Adrenal gland (tissue), 12 donors: ENCODE measurements around the gene FRMD3. TPM values are rescaled to one million over a fixed set of nuclear protein-coding genes. Genes with fewer than 3 reads are reported as not detected.

Experiments
- DNase-seq, 7 donors: peaks; one replicate each; pipeline ENCODE4 v3.0.0-alpha.2; 2019 to 2020
- H3K27ac ChIP-seq, 5 donors: fragments of 200-600 bp; sonication (generic) in 4 of 5; 1 replicate in 3 of 5; 2 replicates in 2 of 5; pipeline versions ENCODE4 v1.5.1 to v1.8.0; 2016 to 2020; ENCODE audit warnings: mild to moderate bottlenecking in 1 of 5
- H3K27me3 ChIP-seq: fragments of 200-600 bp; 2 replicates; pipeline ENCODE4 v1.8.0; 2021
- H3K36me3 ChIP-seq, 2 donors: fragments of 200-600 bp; replicated peaks in 1 of 2; 1 replicate in 1 of 2; 2 replicates in 1 of 2; pipeline versions ENCODE4 v1.5.1 to v1.8.0; 2018 to 2022
- H3K4me1 ChIP-seq, 2 donors: fragments of 200-600 bp; replicated peaks in 1 of 2; 1 replicate in 1 of 2; 2 replicates in 1 of 2; pipeline versions ENCODE4 v1.5.1 to v1.8.0; 2018 to 2021
- H3K4me3 ChIP-seq, 4 donors: fragments of 200-600 bp; sonication (generic) in 3 of 4; one replicate each; pipeline ENCODE4 v1.5.1; 2016 to 2018
- H3K9me3 ChIP-seq, 3 donors: fragments of 200-600 bp; sonication (generic) in 1 of 3; replicated peaks in 1 of 3; 1 replicate in 2 of 3; 2 replicates in 1 of 3; pipeline versions ENCODE4 v1.5.1 to v1.8.0; 2016 to 2021
- POLR2A ChIP-seq, 2 donors: fragments of 450-650 bp; IDR thresholded peaks; one replicate each; pipeline ENCODE4 v1.6.1; 2017; ENCODE audit warnings: antibody characterized with exemption in 2 of 2, mild to moderate bottlenecking in 2 of 2, moderate library complexity in 1 of 2
- WGBS, 4 donors: extraction: QIAGEN DNeasy Blood & Tissue Kit in 2 of 4; methylation state at CpG; one replicate each; pipeline versions ENCODE4 v1.1.5 to v1.1.7; 2013 to 2017; 5-methylcytosine and 5-hydroxymethylcytosine counted together
- intact Hi-C, 2 donors: fragments of 100-400 bp; cut with DNase I; formaldehyde crosslinking; loops; one replicate each; pipeline versions ENCODE4 v1.14.1 to v1.15.0; 2022 to 2023
- polyA plus RNA-seq, 3 donors: library from polyadenylated mRNA; stranded (reverse); fragments of 200-250 nt in 2 of 3; fragments of 350-450 nt in 1 of 3; fragmentation: Illumina TruSeq in 1 of 3; extraction: RNeasy Lipid Tissue Mini Kit (QIAGEN cat#74804) in 1 of 3; gene quantifications; one replicate each; pipeline ENCODE4 v1.2.3, GENCODE V29; 2013 to 2014
- total RNA-seq, 9 donors: library from RNA; depleted of rRNA in 4 of 9; stranded (reverse); fragments of >200 nt in 4 of 9; fragments of 120-200 nt in 1 of 9; fragmentation: NEBNext Ultra II Directional in 1 of 9; extraction: Animal tissue kit (Norgen Biotek cat#: 25700) in 1 of 9; gene quantifications; one replicate each; pipeline versions ENCODE4 v1.1.0 to v1.2.4, GENCODE V29; 2013 to 2023
- TF ChIP-seq, protein P1 (sequence below), 6 experiments: fragments of 450-650 bp in 4 of 6; fragments of 200-600 bp in 2 of 6; sonication (generic) in 1 of 6; IDR thresholded peaks; 1 replicate in 5 of 6; 2 replicates in 1 of 6; pipeline versions ENCODE4 v1.5.1 to v1.8.0; 2016 to 2021; ENCODE audit warnings: antibody characterized with exemption in 6 of 6, mild to moderate bottlenecking in 2 of 6, moderate library complexity in 1 of 6
- donor health status: healthy with polysubstance abuse.
- donor health status: Bipolar disorder and iron deficiency.
- donor health status: DM: yes; HTN: yes; CAD: no.
- donor health status: DM: no; HTN: no; CAD: no.
- donor health status: DM: no; HTN: no; CAD: no.
- donor health status: DM: yes; HTN: yes; CAD: no.

The FRMD3 gene
- total and polyA plus RNA-seq, 12 donors, result 1.8 to 32.9 (median 13.6) TPM

- 31 to 44% (median 36%) methylated on average over 2 of the region's 2 CpGs for WGBS, 4 donors
- Histone ChIP-seq H3K9me3 (no peaks in the 10 kb centered on the region), H3K27ac (no peak overlapping the region), H3K4me1 (no peaks in the 10 kb centered on the region), H3K36me3 (no peaks in the 10 kb centered on the region), H3K27me3 (no peaks in the 10 kb centered on the region), H3K4me3 (no peak overlapping the region)
- intact Hi-C loops, result no loop called here
- TF ChIP-seq POLR2A (IDR thresholded peaks at IDR 0.05), result no peak
- TF ChIP-seq, protein P1, sequence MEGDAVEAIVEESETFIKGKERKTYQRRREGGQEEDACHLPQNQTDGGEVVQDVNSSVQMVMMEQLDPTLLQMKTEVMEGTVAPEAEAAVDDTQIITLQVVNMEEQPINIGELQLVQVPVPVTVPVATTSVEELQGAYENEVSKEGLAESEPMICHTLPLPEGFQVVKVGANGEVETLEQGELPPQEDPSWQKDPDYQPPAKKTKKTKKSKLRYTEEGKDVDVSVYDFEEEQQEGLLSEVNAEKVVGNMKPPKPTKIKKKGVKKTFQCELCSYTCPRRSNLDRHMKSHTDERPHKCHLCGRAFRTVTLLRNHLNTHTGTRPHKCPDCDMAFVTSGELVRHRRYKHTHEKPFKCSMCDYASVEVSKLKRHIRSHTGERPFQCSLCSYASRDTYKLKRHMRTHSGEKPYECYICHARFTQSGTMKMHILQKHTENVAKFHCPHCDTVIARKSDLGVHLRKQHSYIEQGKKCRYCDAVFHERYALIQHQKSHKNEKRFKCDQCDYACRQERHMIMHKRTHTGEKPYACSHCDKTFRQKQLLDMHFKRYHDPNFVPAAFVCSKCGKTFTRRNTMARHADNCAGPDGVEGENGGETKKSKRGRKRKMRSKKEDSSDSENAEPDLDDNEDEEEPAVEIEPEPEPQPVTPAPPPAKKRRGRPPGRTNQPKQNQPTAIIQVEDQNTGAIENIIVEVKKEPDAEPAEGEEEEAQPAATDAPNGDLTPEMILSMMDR (IDR thresholded peaks at IDR 0.05), result no peak
- DNase-seq, result no peak
These were observed 31.1 kb upstream of the FRMD3 start for GRCh38 chr9:83569326-83569725.

GRCh38 chr9:83563360-83563759 lies 25.2 kb upstream of the FRMD3 start:
- Histone ChIP-seq H3K36me3 (no peaks in the 10 kb centered on the region), H3K27ac (no peak overlapping the region), H3K27me3 (no peaks in the 10 kb centered on the region), H3K9me3 (no peaks in the 10 kb centered on the region), H3K4me1 (no peaks in the 10 kb centered on the region), H3K4me3 (no peak overlapping the region)
- 85 to 96% (median 93%) methylated on average over 2 of the region's 2 CpGs for WGBS, 4 donors
- intact Hi-C loops, result no loop called here
- DNase-seq, result no peak
- TF ChIP-seq, protein P1 (IDR thresholded peaks at IDR 0.05), result no peak
- no peak for TF ChIP-seq POLR2A (IDR thresholded peaks at IDR 0.05)

- intact Hi-C loops, result no loop called here
- no peak for TF ChIP-seq POLR2A (IDR thresholded peaks at IDR 0.05)
- TF ChIP-seq, protein P1 (IDR thresholded peaks at IDR 0.05), result no peak
- H3K4me1 ChIP-seq, result no peaks in the 10 kb centered on the region
- H3K4me3 ChIP-seq, result no peak overlapping the region
- 82 to 91% (median 87%) methylated on average over 6 to 7 of the region's 7 CpGs for WGBS, 4 donors
- H3K36me3 ChIP-seq, result no peaks in the 10 kb centered on the region
- H3K9me3 ChIP-seq, result no peaks in the 10 kb centered on the region
- H3K27ac ChIP-seq, result no peak overlapping the region
- no peak for DNase-seq
- no peaks in the 10 kb centered on the region for H3K27me3 ChIP-seq
These were observed 22.1 kb upstream of the FRMD3 start for GRCh38 chr9:83560169-83560826.

DNA sequence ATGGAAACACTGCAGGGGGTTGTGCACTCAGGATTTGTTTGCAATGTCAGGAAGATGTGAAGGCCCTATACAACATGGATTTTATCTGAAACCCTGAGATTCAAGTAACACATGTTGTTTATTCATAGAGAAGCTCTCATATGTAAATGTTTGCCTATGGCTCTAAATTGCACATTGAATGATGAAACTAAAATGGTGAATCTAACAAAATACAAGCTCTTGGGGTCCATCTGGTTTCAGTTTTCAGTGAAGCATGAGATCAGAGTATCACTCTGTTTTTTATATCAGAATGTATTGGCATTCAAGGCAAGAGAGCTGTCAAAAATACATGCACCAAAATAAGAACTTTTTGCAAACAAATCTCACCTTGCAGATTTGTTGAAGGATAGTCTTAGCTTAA lies 19.6 kb upstream of the FRMD3 start:
- Histone ChIP-seq H3K36me3 (no peaks in the 10 kb centered on the region), H3K27me3 (no peaks in the 10 kb centered on the region), H3K4me3 (no peak overlapping the region), H3K27ac (no peak overlapping the region), H3K4me1 (no peaks in the 10 kb centered on the region), H3K9me3 (no peaks in the 10 kb centered on the region)
- TF ChIP-seq POLR2A (IDR thresholded peaks at IDR 0.05), result no peak
- TF ChIP-seq, protein P1 (IDR thresholded peaks at IDR 0.05), result no peak
- intact Hi-C loops, result no loop called here
- DNase-seq, result no peak
